ENCODE measurements around the gene MYH14.

- TF ChIP-seq, protein P1, sequence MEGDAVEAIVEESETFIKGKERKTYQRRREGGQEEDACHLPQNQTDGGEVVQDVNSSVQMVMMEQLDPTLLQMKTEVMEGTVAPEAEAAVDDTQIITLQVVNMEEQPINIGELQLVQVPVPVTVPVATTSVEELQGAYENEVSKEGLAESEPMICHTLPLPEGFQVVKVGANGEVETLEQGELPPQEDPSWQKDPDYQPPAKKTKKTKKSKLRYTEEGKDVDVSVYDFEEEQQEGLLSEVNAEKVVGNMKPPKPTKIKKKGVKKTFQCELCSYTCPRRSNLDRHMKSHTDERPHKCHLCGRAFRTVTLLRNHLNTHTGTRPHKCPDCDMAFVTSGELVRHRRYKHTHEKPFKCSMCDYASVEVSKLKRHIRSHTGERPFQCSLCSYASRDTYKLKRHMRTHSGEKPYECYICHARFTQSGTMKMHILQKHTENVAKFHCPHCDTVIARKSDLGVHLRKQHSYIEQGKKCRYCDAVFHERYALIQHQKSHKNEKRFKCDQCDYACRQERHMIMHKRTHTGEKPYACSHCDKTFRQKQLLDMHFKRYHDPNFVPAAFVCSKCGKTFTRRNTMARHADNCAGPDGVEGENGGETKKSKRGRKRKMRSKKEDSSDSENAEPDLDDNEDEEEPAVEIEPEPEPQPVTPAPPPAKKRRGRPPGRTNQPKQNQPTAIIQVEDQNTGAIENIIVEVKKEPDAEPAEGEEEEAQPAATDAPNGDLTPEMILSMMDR (IDR thresholded peaks at IDR 0.05) = no peak
- TF ChIP-seq POLR2A (IDR thresholded peaks at IDR 0.05) (no peak), EP300 (IDR thresholded peaks at IDR 0.05) (no peak)
Observed at GRCh38 chr19:50226536-50226935, 23.1 kb downstream of the MYH14 start.
